DOHH2 (cell line): Measurements from ENCODE around the gene DBT.
"Not testable (repeated sequence)": the region's sequence is repeated elsewhere in the genome, so short reads cannot be mapped to it uniquely, and the experiment has no call there.

Experiments used
- CTCF ChIP-seq: fragments of 200-600 bp; sonication (generic); IDR thresholded peaks from one replicate; pipeline ENCODE4 v1.5.1; 2014; ENCODE audit warnings: antibody characterized with exemption, mild to moderate bottlenecking, low read depth, low read length; ENCODE audit not compliant: poor library complexity, severe bottlenecking
- EZH2phosphoT487 ChIP-seq: fragments of 200-600 bp; sonication (generic); IDR thresholded peaks from 2 replicates; pipeline ENCODE4 v1.6.1; 2017; ENCODE audit warnings: borderline replicate concordance, mild to moderate bottlenecking, antibody characterized with exemption, low read length, moderate library complexity, mixed read lengths

GRCh38 chr1:100205593-100205992, 44.0 kb downstream of the DBT start:
- not testable (repeated sequence) for TF ChIP-seq CTCF, EZH2phosphoT487
